Epithelial cell of prostate (primary cell): ENCODE results near the gene CIC.

Experiments used
- DNase-seq: peaks from one replicate; pipeline ENCODE4 v3.0.0-alpha.2; 2011; ENCODE audit warnings: low read depth, low spot score
- H3K27ac ChIP-seq: fragments of 450-650 bp; 2 replicates; pipeline ENCODE4 v1.5.1; 2017; ENCODE audit warnings: mild to moderate bottlenecking

Gene CIC

GRCh38 chr19:42274065-42274682 is 5.1 kb downstream of the CIC start:
- no peak overlapping the region for H3K27ac ChIP-seq
- DNase-seq = no peak

DNA sequence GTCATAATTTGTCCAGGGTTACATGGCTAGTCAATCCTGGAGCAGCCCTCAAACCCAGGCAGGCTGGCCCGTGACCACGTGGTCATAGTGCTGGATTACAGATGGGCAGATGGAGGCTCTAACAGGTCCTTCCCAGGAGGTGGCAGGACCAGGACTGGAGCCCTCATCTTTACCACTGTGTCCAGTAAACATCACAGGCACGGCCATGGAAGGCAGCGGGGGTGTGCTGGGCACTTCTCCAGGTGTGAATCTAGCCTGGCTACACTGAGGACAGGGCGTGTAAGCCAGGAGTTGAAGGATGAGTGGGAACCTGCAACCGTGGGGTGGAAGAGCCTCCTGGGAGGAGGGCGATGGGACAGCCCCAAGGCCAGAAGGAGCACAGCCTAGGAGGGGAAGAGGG is 6.1 kb downstream of the CIC start:
- peak overlapping the region; percentile 86 for H3K27ac ChIP-seq
- no peak for DNase-seq

GRCh38 chr19:42275517-42275916 is 6.5 kb downstream of the CIC start:
- H3K27ac ChIP-seq = peak overlapping the region; percentile 86
- DNase-seq = no peak

DNA sequence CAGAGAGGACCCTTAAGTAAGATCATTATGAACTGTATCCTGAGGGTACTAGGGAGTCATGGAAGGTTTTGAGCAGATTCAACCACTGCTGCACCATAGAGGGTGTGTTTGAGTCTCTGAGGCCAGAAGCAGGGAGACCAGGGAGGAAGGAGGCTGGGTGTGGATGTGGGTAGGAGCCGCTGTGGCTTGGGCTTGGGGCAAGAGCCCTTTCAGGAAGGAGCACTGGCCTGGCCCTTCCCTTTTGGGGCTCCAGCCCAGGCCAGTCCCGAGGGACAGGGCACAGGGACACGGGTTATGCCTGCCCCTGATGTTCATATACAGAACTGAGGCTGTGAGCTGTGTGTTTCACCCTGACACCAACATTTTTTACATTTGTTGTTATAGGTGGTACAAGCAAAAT is 7.2 kb downstream of the CIC start:
- no peak for DNase-seq
- peak overlapping the region; percentile 86 for H3K27ac ChIP-seq

DNA sequence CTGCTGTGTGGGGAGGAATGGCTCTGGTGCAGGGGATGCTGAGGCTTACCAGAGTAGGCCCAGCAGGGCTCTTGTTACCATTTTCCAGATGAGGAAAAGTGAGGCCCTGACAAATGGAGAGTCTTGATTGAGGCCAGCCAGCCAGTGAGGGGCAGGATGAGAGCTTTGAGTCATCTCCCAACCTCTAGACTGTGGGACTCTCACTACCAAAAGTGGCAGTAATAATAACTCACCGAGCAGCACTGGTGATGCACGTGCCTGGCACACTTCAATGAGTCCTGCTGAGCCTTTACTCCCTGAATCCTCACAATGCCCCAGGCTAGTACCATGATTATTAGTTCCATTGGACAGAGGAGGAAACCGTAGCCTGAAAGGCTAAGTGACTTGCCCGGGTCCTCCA is 7.8 kb downstream of the CIC start:
- no peak for DNase-seq

GRCh38 chr19:42277821-42278451 is 8.9 kb downstream of the CIC start:
- H3K27ac ChIP-seq = peak overlapping the region; percentile 86
- DNase-seq = no peak

More for the DNA sequence above, 7.8 kb downstream of the CIC start:
- peak overlapping the region; percentile 86 for H3K27ac ChIP-seq

DNA sequence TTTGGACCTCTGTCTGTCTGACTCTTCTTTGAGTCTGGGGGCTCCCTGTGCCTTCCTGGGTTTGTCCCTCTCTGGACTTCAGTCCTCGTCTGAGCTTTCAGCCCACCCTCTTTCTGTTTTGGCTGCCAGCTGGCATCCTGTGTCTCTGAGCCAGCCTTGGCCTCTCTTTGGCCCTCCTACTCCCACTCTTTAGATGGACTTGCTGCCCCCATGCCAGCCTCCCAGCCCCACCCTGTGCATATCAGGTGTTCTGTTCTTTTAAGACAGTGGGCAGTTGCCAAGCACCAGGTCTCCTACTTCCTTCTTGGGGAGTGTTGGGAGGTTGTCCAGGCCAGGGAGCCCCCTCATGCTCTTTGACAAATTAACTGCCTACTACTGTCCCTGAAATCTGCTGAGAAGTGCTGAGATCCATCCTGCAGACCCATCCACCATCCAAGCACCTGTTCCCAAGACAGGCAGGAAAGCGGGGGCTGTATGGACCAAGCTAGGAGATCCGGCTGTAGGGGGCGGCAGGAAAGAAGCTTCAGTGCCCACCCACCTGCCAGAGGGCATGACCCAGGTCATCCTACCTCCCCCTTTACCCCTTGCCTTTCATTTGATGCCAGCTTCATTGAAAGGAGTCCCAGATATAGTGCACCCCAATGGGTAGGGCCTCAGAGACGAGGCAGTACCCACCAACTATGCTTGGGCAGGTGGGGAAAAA is 9.6 kb downstream of the CIC start:
- no peak for DNase-seq
- H3K27ac ChIP-seq = peak overlapping the region; percentile 86

DNA sequence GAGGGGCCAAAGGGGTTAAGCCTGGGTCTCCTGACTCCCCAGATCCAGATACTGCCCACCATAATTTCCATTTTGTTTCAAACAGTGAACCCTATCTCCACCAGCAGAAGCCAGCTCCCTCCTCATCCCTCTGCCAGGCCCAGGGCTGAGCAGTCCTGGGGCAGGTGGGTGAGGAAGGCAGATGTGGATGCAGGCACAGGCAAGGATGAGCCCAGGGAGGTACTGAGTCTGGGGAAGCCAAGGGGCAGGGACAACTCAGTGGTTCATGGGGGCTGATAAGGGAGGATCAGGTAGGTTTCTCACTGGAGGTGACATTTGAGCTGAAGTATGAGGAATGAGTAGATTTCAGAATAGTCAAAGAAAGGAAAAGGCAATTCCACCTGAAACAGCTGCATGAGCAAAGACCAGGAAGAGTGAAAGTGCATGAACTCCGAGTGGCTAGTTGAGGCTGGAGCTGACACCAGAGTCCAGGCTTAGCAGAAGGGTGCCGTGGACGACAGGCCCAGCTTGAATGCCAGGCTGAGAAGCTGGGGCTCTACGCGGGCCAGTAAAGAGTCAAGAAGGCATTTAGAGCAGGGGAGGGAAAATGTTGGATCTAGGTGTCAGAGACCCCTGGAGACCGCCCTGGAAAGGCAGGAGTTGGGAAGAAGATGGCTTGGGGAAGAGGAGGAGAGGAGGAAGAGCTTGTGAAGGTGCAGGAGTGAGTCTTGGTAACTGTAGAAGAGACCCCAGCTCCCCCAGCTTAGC is 10.3 kb downstream of the CIC start:
- no peak for DNase-seq
- H3K27ac ChIP-seq = peak overlapping the region; percentile 86

DNA sequence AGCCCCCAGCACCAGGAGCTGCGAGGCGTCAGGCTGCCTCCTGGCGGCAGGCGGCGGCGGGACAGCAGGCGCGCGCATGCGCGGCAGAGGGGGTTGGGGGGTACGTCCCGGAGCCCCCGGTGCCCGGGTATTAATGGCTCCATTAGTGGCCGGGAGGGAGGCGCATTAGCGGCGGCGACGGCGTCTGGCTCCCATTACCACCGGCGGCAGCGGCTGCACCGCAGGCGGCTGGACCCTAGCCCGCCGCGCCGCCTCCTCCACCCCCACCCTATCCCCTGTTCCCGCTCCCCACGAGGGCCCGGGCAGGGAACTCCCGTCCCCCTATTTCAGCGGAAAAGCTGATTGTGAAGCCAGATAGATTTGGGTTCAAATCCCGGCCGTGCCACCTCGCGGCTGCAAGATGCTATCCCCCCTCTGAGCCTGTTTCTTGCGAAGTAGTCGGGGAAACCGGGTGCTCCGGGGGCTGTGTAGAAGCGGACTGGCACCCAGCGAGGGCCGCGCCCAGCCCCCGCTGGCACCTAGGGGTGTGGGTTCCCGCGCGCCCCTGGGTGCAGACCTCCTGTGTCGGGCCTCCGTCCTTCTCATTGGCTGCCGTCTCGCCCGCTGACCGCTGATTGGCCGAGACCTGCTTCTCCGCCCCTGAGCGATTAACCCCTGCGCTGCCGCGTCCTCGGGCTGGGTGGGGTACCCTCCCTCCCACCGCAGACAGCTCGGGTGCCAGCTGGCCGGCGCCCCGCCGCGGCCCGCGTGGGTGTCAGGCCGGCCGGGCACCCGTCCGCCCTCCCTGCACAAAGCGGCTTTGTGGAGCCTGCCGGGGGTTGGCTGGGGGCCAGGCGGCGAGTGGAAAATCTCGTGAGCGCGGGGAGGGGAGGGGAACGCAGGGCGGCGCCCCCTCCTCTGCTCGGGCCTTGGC is 11.1 kb downstream of the CIC start:
- peak overlapping the region; percentile 86 for H3K27ac ChIP-seq
- no peak for DNase-seq

DNA sequence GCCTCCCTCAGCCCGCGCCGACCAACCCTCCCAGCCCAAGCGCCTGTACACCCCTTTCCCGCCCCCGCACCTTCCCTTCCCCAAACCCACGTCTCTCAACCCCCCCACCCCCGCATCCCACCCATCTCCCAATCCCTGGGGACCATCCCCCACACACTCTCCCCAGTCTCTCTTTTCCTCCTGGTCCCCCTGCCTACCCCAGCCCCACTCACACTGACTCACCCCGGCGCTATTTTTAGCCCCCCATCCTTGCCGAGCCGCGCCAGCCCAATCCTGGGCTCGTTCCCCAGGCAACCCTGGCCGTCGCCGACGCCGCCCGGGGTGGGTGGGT is 11.7 kb downstream of the CIC start:
- DNase-seq = no peak
- peak overlapping the region; percentile 86 for H3K27ac ChIP-seq

DNA sequence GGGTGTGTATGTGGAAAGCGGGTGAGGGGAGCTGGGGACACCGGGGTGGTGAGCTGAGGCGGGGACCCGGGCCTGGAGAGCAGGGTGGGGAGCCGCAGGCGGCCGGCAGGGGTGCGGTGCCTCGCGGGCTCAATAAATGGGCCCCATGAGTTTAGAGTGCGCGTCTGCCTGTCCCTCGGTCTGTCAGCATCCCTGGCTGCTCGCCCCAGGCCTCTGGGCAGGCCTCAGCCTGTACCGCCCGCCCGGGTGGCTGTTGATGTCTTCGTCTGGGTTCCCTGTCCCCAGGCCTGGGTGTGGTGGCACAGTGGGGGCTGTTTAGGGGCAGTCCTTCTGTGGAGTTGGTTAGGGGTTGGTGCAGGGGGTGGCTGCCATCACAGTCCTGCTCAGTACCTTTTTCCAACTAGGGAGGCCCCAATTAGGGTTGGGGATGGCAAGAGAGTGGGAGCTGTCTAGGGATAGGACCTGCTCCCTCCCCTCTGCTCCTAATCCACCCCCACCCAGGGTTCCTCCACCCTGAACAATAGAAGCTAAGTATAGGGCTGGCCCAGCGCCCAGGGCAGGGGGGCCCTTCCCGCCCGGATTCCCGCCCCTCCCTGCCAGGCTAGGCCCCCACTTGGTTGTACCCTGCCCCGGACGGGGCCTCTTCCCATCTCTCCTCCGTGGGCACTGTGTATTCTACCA is 12.2 kb downstream of the CIC start:
- DNase-seq = no peak
- H3K27ac ChIP-seq = peak overlapping the region; percentile 86

DNA sequence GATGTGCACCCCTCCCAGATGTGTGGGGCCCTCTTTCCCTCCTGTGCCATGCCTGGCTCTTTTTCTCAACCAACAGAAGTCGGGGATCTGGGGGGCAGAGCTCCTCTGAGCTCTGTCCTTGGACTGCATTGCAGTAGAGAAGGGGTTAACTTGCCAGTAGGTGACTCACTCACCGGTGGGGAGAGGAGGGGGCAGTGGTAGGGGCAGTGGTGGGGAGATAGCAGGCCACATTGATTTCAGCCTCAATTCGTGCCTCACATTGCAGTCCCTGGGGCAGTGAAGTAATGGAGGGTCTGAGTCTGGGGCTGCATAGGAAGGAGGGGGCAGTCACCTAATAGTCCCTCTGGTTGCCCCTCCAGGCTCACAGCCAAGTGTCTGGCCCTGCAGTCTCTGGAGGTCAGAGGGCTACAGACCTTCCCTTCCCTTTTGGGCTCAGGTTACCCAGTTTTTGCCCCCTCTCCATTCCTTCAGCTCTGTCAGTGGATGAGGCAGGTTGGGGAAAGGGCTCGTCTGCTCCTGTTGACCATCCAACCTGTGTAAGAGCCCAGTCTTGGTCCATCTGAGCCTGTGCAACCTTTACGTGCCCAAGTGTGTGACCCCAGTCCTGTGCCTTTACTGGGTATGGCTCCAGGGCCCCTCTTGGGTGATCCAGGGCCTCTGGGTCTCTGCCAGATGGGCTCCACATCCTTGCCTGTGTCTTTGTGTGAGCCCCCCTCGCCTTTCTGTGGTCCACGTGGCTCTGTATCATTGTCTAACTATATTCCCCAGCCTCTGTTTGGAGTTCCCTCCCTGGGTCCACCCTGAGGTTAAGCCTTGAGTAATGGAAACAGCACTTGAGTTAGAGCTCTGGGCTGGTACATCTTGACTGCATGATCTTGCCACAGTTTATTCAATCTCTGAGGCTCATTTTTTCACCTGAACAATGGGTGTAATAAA is 13.0 kb downstream of the CIC start:
- no peak for DNase-seq
- peak overlapping the region; percentile 86 for H3K27ac ChIP-seq

GRCh38 chr19:42282819-42283187 is 13.8 kb downstream of the CIC start:
- H3K27ac ChIP-seq = peak overlapping the region; percentile 86
- no peak for DNase-seq

DNA sequence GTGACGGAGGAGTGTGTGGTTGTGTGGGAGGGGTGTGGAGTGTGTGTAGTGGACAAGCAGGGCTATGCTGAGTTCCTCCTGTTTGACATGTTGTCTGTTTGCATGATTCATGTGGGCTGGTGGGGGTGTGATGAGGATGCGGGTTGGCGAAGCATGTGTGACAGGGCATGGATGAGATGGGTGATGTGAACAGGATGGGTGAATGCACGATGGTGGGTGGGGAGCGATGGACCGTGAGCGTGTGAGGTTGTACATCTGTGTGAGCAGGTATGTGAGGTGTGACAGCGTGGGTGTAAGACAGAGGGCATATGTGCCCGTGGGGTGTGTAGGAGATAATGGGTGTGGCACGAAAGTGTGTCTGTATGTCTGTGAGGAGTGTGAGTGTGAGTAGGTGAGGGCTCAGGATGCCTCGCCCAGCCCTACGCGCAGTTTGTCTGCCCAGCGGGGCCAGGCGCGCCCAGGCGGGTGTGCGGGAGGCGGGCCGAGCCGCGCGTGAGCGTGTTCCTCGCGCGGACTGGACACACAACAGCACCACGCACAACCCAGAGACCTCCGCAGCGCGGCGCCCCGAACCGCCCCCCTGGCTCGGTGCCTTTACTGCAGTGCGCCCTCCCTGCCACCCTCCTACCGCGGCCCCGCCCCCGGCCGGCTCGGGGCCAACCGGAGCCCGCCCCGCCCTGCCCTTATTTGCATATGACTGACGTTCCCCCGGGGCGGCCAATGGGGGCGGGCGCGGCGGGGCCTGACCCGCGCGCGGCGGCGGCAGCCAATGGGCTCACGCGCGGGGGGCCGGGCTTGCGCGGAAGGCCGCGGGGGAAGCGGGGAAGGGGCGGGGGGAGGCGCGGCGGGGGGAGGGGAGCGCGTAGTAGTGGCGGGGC is 14.4 kb downstream of the CIC start:
- peak overlapping the region; percentile 86 for H3K27ac ChIP-seq
- DNase-seq = peak; percentile 80

- peak overlapping the region; percentile 86 for H3K27ac ChIP-seq
- DNase-seq = no peak
These were observed 15.0 kb downstream of the CIC start for GRCh38 chr19:42284066-42284501.

DNA sequence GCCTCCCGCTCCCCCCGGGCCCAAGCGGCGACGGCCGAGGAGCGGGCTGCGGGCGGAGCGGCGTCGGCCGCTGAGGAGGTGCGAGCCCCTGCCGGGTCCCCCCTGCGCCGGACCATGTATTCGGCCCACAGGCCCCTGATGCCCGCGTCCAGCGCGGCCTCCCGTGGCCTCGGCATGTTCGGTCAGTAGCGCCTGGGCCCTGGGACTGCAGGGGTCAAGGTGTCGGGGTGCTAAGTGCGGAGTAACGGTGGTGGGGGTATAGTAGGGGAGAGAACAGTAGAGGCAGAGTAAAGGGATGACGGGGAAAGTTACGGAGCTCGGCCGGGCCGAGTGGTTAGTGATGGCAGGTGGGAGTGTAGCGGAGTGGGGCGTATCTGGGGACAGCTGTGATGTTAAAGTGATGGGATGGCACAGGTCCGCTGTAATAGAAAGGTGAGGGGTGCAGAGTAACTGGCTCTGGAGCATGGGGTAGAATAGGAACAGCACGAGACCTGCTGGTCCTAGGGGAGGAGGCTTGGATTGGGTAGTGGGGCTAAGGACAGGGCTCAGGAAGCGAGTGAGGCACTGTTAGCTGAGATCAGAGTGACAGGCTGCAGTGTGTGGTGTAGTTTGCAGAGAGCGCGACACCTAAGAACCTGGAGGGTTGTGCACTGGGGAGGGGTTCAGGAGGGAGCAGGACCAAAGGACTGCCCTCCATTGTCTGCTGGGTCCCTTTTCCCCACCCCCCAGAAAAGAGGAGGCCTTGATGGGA is 15.7 kb downstream of the CIC start:
- DNase-seq = no peak
- H3K27ac ChIP-seq = peak overlapping the region; percentile 86

DNA sequence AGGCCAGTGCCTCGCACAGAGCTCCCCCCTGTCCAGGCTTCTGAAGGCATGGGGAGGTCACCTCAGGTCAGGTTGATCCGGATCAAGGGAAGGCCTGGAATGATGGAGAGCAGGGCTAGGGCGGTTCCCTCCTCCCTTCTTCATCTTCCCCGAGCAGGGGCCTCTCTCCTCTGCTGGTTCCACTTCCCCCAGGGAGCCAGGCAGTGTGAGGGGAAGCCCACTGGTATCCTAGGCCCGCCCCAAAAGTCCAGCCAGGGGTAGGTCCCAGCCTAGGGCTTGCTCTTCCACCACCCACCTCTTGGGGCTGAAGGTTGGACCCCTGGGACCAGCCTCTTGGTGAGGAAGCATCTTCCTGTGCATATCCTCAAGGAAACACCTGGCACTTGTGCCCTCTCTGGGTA is 16.5 kb downstream of the CIC start:
- DNase-seq = no peak

More for the DNA sequence above, 16.5 kb downstream of the CIC start:
- no peak overlapping the region for H3K27ac ChIP-seq
